ENCODE results near the gene ASPRV1.

Gene ASPRV1

DNA sequence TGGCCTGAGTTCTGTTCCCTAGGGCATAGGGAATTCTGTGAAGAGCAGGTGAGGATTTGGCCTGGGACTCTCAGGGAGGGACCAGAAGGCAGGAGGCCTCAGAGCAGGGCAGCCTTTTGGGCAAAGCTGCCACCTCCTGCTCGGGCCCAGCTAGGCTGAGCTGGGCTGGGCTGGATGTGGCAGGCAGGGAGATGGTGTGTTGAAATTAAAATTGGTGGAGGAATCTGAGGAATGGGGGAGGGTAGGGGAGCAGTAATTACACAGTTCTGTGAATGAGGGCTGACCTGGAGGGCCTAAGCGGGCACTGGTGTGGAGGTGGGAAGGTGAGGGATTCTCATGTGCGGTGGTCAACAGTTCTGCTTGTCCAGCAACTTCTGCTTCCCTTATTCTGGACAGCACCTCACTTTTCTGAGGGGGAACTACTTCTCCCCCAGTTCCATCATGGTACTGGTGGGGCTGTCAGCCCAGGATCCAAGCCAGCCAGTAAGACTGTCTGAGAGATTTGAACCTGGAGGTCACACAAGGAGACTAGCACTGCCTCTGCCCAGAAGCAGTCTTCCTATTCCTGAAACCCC lies 22.0 kb upstream of the ASPRV1 start:
- CTCF ChIA-PET = interaction anchor here (0.6 kb wide), 1 partner anchor 257 kb away, joined by 3 read pairs; no protein-coding TSS in a partner anchor
- DNase-seq (ENCODE audit: low spot score) = no peak
- H3K27ac ChIP-seq = no peak overlapping the region; the same call in 1 of the 2 replicates
- POLR2A ChIA-PET (ENCODE audit: low non-redundant PET) = no interaction called here
- TF ChIP-seq CTCF (conservative IDR thresholded peaks at IDR 0.05; ENCODE audit: low read depth) = no peak

GRCh38 chr2:69979902-69980807 lies 18.7 kb upstream of the ASPRV1 start:
- DNase-seq (ENCODE audit: low spot score) = no peak
- peak overlapping the region; percentile 58; the same call in 1 of the 2 replicates for H3K27ac ChIP-seq
- ChIA-PET CTCF (no interaction called here), POLR2A (ENCODE audit: low non-redundant PET) (no interaction called here)
- TF ChIP-seq CTCF (conservative IDR thresholded peaks at IDR 0.05; ENCODE audit: low read depth) = no peak

- CTCF ChIA-PET = no interaction called here
- no peak for TF ChIP-seq CTCF (conservative IDR thresholded peaks at IDR 0.05; ENCODE audit: low read depth)
- no peak overlapping the region for H3K27ac ChIP-seq
- POLR2A ChIA-PET (ENCODE audit: low non-redundant PET) = no interaction called here
- DNase-seq (ENCODE audit: low spot score) = no peak
Observed at GRCh38 chr2:69977906-69978482, 16.6 kb upstream of the ASPRV1 start.

- ChIA-PET CTCF (interaction anchor here (0.7 kb wide), 1 partner anchor 442 kb away, joined by 3 read pairs; no protein-coding TSS in a partner anchor), POLR2A (ENCODE audit: low non-redundant PET) (no interaction called here)
- H3K27ac ChIP-seq = no peak overlapping the region
- TF ChIP-seq CTCF (conservative IDR thresholded peaks at IDR 0.05; ENCODE audit: low read depth) = no peak
- DNase-seq (ENCODE audit: low spot score) = no peak
Observed at GRCh38 chr2:69977186-69977585, 15.8 kb upstream of the ASPRV1 start.

- DNase-seq (ENCODE audit: low spot score) = no peak
- no peak for TF ChIP-seq CTCF (conservative IDR thresholded peaks at IDR 0.05; ENCODE audit: low read depth)
- ChIA-PET CTCF (no interaction called here), POLR2A (ENCODE audit: low non-redundant PET) (no interaction called here)
- no peak overlapping the region for H3K27ac ChIP-seq
Observed at GRCh38 chr2:69975853-69976462, 14.5 kb upstream of the ASPRV1 start.

DNA sequence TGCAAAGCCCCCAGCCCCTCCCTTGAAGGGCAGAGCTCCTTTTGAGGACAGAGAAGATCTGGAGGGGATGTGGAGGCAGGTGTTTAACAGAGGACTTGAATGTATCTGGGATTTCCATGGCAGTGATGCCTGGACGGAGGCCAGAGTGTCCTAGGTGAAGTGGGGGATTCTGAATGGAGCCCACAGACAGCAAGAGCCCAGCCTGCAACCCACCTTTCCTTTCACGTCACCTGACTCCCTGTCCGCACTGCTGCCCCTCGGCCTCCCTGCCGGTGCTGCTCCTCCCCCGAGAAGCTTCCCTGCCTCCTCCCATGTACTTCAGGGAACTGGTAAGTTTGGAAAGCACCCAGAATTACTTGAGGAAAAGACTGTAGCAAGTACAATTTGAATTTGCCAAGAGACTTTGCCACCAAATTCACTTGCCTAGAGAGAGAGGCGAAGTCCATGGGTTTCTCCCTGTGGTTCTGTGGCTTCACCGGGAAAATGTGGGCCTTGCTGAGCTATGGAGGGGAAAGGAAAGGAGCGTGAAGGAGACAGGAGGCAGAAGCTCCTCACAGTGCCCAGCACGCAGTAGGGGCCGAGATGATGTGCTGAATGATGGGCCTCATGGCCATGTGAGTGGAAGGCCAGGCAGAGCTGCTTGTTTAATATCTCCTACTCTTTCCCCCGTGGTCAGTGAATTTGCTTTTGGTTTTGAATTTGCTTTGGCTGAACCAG lies 13.9 kb upstream of the ASPRV1 start:
- no peak overlapping the region for H3K27ac ChIP-seq
- no peak for DNase-seq (ENCODE audit: low spot score)
- TF ChIP-seq CTCF (conservative IDR thresholded peaks at IDR 0.05; ENCODE audit: low read depth) = no peak
- ChIA-PET CTCF (no interaction called here), POLR2A (ENCODE audit: low non-redundant PET) (no interaction called here)

Measured in RWPE1 (cell line).